Umbilical cord (tissue), 2 donors: ENCODE measurements around the gene DPP6. TPM values are rescaled to one million over a fixed set of nuclear protein-coding genes. Genes with fewer than 3 reads are reported as not detected.

ENCODE experiments used
- DNase-seq: peaks from one replicate; pipeline ENCODE4 v3.0.0-alpha.2; 2015; ENCODE audit warnings: low spot score
- total RNA-seq: library from RNA; depleted of rRNA; stranded (reverse); fragments of >200 nt; gene quantifications from one replicate; pipeline ENCODE4 v1.2.3, GENCODE V29; 2014; ENCODE audit warnings: low replicate concordance; ENCODE audit not compliant: insufficient read depth

Gene DPP6
- total RNA-seq, 1 donor from 2014 or later, result 1.2 TPM

- no peak for DNase-seq
Observed at GRCh38 chr7:154231732-154232131, 179.5 kb downstream of the DPP6 start.

- no peak for DNase-seq
Observed at GRCh38 chr7:154232700-154233099, 180.5 kb downstream of the DPP6 start.

GRCh38 chr7:154241988-154242387, 189.8 kb downstream of the DPP6 start:
- DNase-seq, result no peak

GRCh38 chr7:154242709-154243108, 190.5 kb downstream of the DPP6 start:
- DNase-seq, result no peak

- DNase-seq, result no peak
Observed at GRCh38 chr7:154252046-154252445, 199.8 kb downstream of the DPP6 start.

- DNase-seq, result no peak
Observed at GRCh38 chr7:154253810-154254209, 201.6 kb downstream of the DPP6 start.

GRCh38 chr7:154255324-154255723, 203.1 kb downstream of the DPP6 start:
- DNase-seq, result no peak

- no peak for DNase-seq
Observed at GRCh38 chr7:154256150-154256549, 204.0 kb downstream of the DPP6 start.

- peak; percentile 12 for DNase-seq
Observed at GRCh38 chr7:154259396-154259795, 207.2 kb downstream of the DPP6 start.

- DNase-seq, result no peak
Observed at GRCh38 chr7:154287356-154287755, 235.2 kb downstream of the DPP6 start.

- DNase-seq, result no peak
Observed at GRCh38 chr7:154289119-154289518, 236.9 kb downstream of the DPP6 start.

GRCh38 chr7:154296443-154296842, 244.2 kb downstream of the DPP6 start:
- no peak for DNase-seq

- DNase-seq, result no peak
Observed at GRCh38 chr7:154299736-154300135, 247.5 kb downstream of the DPP6 start.

- DNase-seq, result no peak
Observed at GRCh38 chr7:154302380-154302779, 250.2 kb downstream of the DPP6 start.

- DNase-seq, result no peak
Observed at GRCh38 chr7:154304231-154304630, 252.0 kb downstream of the DPP6 start.

GRCh38 chr7:154304740-154305700, 252.8 kb downstream of the DPP6 start:
- no peak for DNase-seq

GRCh38 chr7:154306036-154306435, 253.8 kb downstream of the DPP6 start:
- no peak for DNase-seq

- no peak for DNase-seq
Observed at GRCh38 chr7:154308928-154309327, 256.7 kb downstream of the DPP6 start.

- DNase-seq, result no peak
Observed at GRCh38 chr7:154310114-154310513, 257.9 kb downstream of the DPP6 start.

GRCh38 chr7:154324196-154324595, 272.0 kb downstream of the DPP6 start:
- DNase-seq, result no peak

GRCh38 chr7:154326421-154326820, 274.2 kb downstream of the DPP6 start:
- DNase-seq, result no peak

GRCh38 chr7:154330318-154330717, 278.1 kb downstream of the DPP6 start:
- peak; percentile 2 for DNase-seq

- no peak for DNase-seq
Observed at GRCh38 chr7:154332811-154333580, 280.8 kb downstream of the DPP6 start.
